Astrocyte (in vitro differentiated cells and primary cell): ENCODE data around the gene PBRM1.

ENCODE experiments used
- CTCF ChIP-seq: IDR thresholded peaks from 2 replicates; pipeline ENCODE4 v1.5.1; 2011; ENCODE audit warnings: low read depth, mild to moderate bottlenecking, inconsistent platforms, low read length, moderate library complexity; ENCODE audit not compliant: insufficient read depth
- EZH2 ChIP-seq: IDR thresholded peaks from 2 replicates; pipeline ENCODE4 v1.6.1; 2012; ENCODE audit warnings: mild to moderate bottlenecking, low read length, inconsistent platforms; ENCODE audit not compliant: insufficient read depth

GRCh38 chr3:52519445-52520140, 166.1 kb downstream of the PBRM1 start:
- no peak for TF ChIP-seq CTCF
- no peak for TF ChIP-seq EZH2
